GM12801 (cell line): ENCODE data around the gene JMJD8.

Source experiments
- TF ChIP-seq, protein P1 (sequence below): IDR thresholded peaks from one replicate; pipeline ENCODE4 v1.5.1; 2011; ENCODE audit warnings: control low read depth; ENCODE audit not compliant: insufficient read length; ENCODE audit errors: extremely low read depth

JMJD8 gene

DNA sequence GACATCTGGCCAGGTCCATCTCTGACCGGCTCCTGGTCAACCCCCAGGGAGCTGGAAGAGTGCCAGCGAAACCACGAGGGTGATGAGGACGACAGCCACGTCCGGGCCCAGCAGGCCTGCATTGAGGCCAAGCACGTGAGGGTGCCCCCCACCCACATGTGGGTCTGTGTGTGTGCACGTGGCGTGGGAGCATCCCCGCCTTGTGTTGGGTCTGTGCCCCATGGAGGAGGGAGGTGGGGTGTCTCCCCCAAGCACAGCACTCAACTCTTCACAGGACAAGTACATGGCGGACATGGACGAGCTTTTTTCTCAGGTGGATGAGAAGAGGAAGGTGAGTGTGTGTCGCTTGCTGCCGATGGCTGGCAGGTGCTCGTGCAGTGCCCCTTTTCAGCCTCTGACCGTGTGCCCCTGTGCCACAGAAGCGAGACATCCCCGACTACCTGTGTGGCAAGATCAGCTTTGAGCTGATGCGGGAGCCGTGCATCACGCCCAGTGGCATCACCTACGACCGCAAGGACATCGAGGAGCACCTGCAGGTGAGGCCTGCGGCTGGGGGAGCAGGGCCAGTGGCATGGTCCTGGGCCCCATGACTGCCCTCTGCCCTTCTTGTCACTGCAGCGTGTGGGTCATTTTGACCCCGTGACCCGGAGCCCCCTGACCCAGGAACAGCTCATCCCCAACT, 2.2 kb downstream of the JMJD8 start:
- TF ChIP-seq, protein P1, sequence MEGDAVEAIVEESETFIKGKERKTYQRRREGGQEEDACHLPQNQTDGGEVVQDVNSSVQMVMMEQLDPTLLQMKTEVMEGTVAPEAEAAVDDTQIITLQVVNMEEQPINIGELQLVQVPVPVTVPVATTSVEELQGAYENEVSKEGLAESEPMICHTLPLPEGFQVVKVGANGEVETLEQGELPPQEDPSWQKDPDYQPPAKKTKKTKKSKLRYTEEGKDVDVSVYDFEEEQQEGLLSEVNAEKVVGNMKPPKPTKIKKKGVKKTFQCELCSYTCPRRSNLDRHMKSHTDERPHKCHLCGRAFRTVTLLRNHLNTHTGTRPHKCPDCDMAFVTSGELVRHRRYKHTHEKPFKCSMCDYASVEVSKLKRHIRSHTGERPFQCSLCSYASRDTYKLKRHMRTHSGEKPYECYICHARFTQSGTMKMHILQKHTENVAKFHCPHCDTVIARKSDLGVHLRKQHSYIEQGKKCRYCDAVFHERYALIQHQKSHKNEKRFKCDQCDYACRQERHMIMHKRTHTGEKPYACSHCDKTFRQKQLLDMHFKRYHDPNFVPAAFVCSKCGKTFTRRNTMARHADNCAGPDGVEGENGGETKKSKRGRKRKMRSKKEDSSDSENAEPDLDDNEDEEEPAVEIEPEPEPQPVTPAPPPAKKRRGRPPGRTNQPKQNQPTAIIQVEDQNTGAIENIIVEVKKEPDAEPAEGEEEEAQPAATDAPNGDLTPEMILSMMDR = no peak

DNA sequence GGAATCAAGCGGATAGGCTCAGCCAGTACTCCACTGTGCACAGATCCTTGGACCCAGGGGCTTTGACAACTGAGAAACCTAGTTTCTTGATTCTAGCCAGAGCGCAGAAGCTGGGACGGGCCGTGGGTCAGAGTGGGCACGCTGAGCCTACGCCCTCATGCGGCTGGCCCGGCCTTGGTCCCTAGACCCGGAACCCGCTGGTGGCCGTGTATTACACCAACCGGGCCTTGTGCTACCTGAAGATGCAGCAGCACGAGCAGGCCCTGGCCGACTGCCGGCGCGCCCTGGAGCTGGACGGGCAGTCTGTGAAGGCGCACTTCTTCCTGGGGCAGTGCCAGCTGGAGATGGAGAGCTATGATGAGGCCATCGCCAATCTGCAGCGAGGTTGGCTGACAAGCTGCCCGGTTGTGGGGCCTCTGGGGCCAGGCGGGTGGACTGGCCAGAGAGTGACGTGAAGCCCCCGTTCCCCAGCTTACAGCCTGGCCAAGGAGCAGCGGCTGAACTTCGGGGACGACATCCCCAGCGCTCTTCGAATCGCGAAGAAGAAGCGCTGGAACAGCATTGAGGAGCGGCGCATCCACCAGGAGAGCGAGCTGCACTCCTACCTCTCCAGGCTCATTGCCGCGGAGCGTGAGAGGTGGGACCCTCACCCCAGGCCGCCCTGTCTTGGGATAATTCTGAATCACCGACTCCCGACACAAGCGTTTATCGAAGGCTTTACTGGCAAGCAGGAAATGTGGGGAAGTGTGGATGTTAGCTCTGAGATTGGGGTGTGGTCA, 3.0 kb downstream of the JMJD8 start:
- TF ChIP-seq, protein P1 = no peak

DNA sequence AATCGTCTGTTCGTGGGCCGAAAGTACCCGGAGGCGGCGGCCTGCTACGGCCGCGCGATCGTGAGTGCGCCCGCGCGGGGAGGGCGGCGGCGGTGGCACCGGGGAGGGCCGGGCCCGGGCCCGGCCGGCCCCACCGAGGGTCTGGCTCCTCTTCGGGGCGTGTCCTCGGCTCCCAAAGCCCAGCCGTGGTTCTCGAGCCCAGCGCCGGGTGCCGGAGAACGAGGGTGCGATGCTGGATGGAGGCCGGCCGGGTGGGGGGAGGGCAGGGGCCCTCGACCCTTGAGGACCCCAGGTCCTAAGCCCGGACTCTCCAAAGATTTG, 3.5 kb downstream of the JMJD8 start:
- TF ChIP-seq, protein P1 = no peak

DNA sequence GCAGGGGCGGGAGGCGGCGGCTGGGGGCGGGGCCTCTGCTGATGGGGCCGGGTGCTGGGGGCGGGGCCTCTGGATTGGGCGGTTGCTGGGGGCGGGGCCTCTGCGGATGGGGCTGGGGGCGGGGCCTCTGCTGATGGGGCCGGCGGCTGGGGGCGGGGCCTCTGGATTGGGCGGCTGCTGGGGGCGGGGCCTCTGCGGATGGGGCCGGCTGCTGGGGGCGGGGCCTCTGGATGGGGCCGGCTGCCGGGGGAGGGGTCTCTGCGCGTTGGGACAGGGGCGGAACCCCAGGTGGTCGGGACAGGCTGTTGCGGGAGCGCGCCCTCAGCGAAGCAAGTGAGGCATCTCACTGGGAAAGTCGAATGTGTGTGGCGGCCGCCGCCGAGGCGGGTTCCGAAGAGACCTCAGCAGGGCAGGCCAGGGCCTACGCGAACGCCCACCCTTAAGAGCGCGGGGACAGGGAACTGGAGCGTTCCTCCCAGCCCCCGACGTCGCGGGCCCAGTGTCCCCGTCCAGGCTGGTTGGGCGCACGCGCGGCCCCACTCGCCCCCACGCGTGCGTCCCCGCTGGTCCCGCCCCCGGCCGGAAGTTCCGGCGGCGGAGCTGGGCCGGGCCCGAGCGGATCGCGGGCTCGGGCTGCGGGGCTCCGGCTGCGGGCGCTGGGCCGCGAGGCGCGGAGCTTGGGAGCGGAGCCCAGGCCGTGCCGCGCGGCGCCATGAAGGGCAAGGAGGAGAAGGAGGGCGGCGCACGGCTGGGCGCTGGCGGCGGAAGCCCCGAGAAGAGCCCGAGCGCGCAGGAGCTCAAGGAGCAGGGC, 4.1 kb downstream of the JMJD8 start, which contains the start of gene STUB1:
TSS of gene STUB1 (plus strand) at position 597 of the 811 bp plus-strand sequence. CDS start at position 713, 116 bp downstream.
- TF ChIP-seq, protein P1 = no peak

DNA sequence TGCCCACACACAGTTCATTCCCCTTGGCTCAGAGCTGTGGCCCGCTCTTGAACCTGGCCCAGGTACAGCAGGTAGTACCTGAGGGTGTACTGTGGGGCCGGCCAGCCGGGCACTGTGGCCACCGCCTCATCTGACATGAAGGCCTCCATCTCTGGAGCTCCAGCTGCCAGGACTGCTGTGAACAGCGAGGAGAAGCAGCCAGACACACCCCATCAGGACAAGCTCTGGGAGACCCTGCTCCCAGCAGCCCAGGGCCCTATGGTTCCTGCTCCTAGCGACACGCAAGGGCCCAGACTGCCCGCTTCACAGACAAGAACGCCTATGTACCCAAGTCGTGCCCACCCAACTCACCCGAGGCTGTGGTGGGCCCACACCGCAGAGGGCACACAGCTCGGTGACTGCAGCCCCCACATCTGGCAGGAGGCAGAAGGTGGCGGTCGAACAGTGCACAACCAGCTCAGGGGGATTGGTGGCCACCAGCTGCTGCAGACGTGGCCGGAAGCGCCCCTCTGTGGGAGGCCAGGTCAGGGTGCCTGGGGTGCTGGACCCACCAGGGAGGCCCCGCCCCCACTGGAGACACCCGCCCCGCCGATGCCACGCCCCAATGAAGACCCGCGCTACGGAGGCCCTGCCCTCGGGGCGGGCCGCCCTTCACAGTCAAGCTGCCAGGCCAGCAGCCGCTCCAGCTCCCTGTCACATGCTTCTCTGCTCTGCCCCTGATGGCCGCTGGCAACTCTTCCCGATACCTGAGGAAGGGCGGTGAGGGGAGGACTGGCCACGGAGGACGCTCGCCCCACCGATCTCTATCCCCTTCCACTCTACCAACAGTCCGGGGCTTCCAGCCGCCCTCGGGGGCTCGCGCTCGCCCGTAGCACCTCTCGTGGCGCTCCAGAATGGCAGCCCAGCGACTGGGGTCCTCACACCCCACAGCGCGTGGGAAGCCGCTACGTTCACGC, 5.0 kb downstream of the JMJD8 start:
- TF ChIP-seq, protein P1 = no peak

DNA sequence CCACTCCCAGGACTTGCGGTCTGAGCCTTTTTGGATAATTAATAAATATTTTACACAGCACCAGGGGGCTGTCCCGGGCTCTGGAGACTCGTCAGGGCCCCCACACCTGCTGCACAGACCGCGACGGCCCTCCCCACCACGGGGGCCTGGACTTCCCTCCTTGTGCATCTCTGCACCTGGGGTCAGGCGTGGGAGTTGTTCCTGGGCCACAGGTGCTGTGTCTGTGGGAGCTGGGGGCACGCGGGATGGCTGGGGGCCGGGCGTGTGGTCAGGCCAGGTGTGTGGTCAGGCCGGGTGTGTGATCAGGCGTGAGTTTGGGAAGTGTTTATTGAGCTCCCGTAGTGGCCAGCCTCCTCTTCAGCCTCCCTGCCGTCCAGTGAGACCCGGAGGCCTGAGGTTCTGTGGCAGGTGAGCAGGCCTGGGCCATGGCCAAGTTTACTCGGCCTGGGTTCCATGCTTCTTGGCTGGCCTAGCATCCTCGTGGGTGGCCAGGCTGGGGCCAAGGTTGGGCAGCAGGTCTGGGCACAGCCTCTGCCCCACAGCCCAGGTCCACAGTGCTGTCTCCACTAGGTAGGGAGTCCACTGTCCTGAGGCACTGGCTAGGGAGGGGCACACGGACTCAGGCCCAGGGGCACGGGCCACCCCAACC, 5.8 kb downstream of the JMJD8 start:
- TF ChIP-seq, protein P1 = no peak
